Measurements from ENCODE around the gene MYLK2.
"Not testable (repeated sequence)": the region's sequence is repeated elsewhere in the genome, so short reads cannot be mapped to it uniquely, and the experiment has no call there.

MYLK2 gene

DNA sequence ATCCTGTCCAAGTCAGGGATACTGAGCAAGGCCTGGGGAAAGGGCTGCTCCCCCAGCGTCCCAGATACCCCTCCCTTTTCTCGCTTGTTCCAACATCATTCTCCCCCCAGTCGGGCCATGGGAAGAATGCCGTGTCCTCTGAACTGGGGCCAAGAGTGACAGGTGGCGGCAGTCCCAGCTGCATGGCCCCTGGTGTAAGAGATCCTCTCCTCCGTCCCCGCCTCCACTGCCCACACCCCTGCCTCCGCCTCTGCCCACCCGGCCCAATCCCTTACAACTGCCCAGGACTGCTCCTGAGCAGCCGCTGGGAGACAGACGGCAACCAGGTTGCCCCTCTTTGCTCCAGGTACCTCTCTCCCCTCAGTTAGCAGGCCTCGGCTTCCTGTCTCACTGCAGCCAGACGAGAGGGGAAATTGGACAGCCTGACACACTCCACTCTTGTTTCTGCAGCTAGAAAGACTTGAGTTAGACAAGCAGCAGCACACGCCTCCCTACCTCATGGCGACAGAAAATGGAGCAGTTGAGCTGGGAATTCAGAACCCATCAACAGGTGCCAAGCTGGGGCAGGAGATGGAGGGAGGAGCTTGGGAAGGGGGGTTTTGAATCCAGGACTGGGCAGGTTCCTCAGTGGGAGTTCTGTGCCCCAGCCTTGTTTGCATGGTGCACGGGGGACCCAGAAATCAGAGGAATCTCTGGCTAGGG is at the start of gene MYLK2:
Gene MYLK2, plus strand, starts transcription at position 274 of the 702 bp plus-strand sequence. Its CDS starts 225 bp downstream, at position 499.
- DNase-seq (ENCODE audit: low spot score), result no peak

DNA sequence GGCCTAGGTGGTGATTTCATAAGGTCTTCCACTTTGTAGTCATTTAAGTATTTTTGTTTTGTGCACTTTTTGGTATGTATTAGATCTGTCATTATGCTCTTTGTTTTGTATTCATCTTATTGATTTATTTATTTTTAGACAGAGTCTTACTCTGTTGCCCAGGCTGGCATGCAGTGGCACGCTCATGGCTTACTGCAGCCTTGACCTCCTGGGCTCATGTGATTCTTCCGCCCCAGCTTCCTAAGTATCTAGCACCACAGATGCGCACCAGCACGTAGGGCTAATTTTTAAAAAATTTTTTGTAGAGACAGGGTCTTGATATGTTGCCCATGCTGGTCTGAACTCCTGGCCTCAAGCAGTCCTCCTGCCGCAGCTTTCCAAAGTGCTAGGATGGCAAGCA is 49.5 kb upstream of the MYLK2 start:
- DNase-seq (ENCODE audit: low spot score), result no peak

DNA sequence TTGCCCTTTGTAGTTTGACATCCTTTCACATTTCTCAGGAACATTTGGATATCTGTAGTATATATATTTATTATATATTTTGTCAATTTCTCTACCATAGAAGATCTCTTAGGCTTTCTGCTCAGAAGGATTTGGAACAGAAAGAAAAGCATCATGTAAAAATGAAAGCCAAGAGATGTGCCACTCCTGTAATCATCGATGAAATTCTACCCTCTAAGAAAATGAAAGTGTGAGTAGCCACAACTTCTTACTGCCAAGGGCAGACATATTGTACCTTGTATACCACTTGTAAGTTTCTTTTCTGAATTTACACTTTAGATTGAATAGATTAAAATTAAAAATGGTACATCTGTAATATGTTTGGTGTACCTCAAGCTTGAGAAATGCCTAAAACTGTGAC is 48.9 kb upstream of the MYLK2 start:
- DNase-seq (ENCODE audit: low spot score), result no peak

DNA sequence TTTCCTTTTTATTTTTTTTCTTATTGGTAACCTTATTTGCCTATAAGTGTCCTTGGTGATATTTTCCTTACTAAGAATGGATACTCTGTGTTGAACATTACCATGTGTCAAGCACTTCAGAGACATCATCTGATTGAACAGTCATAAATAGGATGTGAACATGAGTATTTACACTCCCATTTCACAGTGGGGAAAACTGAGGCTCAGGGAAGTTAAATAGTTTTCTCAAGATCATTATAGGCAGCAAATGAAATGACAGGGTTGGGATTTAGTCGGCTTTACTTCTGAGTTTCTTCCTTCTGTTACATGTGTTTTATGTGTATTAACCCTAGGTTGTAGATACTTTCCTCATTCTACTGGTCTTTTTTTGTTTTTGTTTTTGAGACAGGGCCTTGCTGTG is 44.7 kb upstream of the MYLK2 start:
- no peak for DNase-seq (ENCODE audit: low spot score)

DNA sequence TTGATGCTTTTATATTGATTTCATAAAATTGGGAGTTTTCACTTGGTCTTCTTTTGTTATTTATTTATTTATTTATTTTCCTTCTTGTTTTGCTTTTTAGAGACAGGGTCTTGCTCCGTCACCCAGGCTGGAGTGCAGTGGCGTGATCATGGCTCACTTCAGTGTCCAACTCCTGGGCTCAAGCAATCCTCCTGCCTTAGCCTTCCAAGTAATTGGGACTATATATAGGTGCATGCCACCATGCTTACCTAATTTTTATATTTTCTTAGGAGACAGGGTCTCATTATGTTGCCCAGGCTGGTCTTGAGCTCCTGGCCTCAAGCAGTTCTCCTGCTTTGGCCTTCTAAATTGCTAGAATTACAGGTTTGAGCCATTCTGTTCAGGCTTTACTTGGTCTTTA is 38.3 kb upstream of the MYLK2 start:
- DNase-seq (ENCODE audit: low spot score), result no peak

DNA sequence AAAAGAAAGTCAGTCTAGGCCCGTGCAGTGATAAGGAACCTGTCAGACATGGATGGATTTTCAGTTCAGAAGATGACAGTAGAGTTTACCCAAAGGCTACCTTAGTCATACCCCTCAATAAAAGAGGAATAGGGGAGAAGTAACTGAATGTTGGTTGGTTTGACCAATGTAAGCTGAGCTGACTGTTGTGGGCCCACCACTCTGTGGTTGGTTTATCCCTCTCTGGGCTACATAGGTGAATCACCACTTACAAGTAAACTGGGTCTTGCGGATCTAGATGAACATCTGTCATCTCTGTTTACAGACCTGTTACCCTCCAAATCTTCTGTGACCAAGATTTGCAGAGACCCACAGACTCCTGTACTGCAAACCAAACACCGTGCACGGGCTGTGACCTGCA is 37.2 kb upstream of the MYLK2 start:
- no peak for DNase-seq (ENCODE audit: low spot score)

DNA sequence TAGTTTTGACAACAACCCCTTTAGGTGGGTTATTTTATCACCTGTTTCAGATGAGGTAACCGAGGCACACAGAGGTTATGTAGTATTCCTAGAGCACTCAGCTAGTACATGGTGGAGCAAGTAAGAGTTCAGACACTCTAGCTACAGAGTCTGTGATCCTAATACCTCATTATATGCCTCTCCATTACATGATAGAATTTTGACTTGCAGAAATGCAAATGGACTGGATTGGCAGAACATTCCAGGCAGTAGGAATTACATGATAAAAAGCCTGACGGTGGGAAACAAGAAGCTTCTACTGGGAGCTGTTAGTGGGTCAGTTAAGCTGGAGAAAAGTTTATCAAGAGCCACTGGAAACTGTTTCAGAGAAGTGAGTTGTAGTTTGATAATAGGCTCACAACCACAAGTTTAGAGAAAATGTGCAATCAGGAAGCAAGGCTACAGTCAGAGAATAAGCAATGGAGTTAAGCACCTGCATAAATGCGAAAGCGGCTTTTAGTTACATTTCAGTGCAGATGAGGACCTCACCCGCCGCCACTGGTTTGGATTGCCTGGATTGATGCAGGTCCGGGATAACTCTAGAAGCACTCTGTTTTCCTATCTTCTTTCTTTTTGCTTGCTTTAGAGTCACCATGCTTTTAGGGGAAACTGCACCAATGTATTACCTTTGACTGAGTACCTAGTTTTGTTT is 34.7 kb upstream of the MYLK2 start:
- no peak for DNase-seq (ENCODE audit: low spot score)

DNA sequence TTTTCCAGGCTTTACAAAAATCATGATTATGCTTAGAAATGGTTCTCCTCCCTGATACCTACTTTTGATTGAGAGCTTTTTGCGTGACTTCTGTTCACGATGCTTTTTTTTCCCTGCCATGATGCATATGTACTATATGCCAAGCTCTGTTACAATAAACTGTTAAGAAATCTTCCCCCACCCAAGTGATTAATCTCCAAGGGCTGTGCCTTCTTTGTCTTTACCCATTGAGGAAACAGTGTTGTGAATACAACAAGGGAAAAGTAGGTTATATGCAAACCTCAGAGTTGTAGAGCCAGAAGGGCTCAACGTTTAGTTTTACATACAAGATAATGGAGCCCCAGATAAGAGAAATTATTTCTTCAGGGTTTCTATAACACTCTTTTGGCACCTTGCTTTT is 34.1 kb upstream of the MYLK2 start:
- no peak for DNase-seq (ENCODE audit: low spot score)

DNA sequence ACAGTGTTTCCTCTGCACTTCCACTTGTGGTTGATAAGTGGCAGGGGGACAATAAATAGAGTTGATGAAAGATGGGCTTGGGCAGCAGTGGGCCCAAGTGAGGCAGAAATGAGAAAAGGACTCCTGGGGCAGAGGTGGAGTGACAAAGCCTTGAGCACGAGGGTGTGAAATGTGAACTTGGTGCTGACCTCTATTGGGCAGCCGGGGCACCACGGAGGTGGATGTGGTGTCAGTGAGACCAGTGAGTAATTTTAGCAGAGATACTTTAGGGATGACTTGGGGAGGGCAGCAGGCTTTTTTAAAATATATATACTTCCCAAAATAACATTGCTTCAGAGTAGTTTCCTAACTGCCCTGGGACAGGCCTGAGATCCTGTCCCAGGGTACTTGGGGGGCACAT is 30.6 kb upstream of the MYLK2 start:
- no peak for DNase-seq (ENCODE audit: low spot score)

DNA sequence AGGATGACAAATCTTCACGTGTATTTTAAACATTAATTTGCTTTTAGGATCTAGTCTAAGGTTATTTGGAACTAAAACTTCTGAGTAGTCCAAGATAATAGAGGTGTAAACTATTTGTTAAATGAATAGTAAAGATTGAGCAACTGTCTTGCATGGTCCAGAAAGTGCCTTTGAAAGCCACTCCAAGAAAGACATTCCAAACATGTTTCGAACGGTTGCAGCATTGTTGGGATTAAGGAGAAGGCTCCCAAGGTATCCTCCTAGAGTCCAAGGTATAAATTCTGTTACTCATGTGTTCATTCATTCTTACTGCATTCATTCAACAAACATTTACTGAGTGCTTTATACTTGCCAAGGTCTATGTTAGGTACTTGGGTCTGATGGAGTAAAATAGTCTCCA is 28.8 kb upstream of the MYLK2 start:
- no peak for DNase-seq (ENCODE audit: low spot score)

DNA sequence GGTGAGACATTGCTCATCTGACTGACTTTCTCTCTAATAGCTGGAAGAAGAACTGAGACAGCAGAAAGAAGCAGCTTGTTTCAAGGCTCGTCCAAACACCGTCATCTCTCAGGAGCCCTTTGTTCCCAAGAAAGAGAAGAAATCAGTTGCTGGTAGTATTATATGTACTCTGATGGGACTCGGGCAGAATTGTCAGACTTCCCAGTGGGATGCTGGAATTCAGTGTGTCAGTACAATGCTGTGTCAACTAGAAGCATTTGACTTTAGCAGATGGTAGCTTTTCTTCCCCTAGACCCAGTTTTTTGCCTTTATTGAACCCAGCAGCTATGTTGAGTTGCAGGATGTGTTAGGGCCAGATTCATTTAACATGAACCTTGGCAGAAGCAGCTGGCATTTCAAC is 21.8 kb upstream of the MYLK2 start:
- DNase-seq (ENCODE audit: low spot score), result no peak

DNA sequence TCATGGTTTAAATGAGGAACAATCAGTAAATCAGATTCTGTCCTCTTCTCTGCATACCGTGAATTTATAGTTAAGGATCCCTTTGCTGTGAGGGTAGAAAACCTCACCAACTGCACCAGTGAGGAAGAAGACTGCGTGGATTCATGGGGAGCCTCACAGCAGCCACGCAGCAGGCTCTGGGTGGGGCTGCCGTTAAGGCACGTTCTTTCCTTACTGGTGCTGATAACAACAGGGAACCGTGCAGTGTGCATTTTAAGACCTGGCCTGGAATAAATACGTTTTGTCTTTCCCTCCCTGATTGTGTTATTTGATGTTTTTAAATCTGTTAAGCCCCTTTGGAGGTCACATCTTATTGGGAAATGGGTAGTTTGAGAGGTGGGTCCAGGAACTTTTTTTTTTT is 17.6 kb upstream of the MYLK2 start:
- DNase-seq (ENCODE audit: low spot score), result no peak

DNA sequence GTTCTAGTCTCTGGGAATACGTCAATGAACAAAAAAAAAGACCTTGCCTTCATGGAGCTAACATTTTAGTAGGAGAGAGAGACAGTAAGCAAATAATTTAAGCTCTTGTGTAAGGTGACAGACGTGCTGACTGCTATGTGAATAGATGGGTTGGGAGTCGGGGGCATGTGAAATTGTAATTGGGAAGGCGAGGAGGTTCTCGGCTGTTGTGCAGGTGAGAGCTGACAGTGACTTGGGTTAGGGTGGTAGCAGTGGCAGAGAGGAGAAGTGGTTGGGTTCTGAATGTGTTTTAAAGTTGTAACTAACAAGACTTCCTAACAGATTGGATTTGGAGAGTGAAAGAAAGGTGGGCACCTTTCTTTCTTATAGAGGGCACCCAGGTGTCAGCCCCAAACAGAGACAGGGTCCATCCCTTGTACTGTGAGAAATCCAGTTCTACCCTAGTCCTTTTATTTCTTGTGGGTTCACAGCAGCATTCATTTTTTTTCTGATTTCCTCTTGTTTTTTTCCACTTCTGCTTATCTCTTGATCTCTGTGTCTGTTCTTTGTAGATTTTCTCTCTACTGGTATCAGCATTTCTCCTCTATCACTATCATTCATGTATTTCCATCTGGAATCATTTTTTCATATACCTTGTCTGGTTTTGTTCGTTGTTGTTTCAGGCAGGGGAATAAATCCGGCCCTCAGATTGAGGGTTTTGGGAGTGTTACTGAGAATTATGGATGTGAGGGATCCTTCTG is 15.4 kb upstream of the MYLK2 start:
- no peak for DNase-seq (ENCODE audit: low spot score)

DNA sequence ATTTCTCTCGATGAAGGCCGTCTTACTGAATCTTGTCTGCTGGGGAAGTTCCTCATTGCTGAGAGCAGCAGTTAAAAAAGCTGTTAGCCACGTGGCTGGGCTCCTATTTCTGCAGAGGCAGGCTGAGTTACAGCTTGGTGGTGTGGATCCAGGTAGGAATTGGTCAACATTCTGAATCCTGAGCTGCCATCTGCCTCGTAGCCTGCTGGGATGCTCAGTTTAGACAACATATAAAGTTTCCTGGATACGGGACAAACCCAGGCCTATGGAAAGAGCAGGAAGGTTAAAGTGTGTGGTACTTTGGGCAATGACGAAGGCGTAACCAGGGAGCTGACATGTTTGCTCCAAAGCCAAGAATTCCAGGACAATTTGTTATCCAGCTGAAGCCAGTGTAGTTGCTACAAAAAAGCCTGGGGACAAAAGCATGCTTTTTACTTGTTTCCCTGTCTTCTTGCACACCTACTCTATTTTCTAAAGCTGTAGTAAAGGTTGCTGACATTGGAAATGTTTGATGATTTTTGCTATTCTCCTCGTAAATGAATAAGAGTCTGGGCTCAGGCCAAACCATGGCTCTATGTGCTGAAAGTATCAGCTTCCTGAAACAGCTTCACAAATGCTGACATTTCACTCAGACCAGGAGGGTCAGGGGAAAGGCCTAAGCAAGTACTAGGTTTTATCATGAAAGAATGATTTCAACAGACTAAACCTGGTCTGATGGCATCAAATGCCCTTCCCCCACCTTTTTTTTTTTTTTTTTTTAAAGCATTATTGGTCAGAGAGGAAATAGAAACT is 12.4 kb upstream of the MYLK2 start:
- no peak for DNase-seq (ENCODE audit: low spot score)

DNA sequence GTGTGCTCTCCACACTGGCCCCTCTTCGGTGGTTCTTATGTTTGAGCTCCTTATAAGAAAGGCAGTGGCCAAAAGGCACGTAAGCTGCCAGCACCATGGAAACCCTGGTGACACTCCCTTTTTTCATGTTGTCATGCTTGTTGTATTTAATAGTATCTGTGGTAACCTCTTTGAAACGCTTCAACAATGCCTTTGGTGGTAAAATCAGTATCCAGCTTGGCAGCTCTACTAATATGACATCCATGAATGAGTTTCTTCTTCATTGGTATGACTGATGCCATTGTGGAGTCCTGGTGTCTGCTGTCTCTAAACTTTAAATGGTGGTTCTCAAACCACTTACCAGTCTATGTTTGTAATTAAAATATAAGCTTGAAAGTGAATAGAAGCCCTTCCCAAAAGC is 10.7 kb upstream of the MYLK2 start:
- no peak for DNase-seq (ENCODE audit: low spot score)

DNA sequence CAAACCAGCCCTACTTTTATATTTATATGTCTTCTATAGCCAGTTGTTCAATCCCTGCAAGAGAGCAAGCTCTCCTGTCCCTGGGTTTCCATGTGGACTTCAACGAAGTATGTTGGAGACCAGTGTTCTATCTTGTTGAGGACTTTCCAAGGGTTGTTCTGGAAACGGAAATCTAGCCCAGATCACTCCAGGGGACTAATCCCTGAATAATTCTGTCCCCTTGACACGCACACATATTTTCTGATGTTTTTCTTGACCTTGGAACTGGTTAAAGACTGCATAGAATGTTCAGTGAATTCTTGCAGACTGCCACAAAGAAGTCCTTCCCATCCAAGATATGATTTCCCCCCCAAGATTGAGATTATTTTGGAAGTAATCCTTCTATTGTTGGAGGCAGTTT is 9.5 kb upstream of the MYLK2 start:
- DNase-seq (ENCODE audit: low spot score), result no peak

DNA sequence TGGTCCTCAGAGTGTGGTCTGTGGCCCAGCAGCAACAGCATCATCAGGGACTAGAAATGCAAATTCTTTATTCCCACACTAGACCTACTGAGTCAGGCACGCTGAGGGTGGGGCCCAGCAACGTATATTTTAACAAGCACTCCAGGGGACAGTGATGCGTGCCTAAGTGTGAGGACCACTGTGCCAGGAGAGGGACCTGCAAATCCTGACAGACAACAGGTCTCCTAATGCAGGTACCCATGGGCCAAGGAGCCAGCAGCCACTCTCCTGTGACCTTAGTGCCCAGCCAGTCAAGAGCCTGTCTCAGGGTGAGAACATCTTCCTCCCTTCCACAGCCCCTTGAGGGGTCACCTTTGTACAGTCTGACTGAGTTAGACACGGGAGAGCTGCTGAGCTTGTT is 8.0 kb upstream of the MYLK2 start:
- DNase-seq (ENCODE audit: low spot score), result no peak

DNA sequence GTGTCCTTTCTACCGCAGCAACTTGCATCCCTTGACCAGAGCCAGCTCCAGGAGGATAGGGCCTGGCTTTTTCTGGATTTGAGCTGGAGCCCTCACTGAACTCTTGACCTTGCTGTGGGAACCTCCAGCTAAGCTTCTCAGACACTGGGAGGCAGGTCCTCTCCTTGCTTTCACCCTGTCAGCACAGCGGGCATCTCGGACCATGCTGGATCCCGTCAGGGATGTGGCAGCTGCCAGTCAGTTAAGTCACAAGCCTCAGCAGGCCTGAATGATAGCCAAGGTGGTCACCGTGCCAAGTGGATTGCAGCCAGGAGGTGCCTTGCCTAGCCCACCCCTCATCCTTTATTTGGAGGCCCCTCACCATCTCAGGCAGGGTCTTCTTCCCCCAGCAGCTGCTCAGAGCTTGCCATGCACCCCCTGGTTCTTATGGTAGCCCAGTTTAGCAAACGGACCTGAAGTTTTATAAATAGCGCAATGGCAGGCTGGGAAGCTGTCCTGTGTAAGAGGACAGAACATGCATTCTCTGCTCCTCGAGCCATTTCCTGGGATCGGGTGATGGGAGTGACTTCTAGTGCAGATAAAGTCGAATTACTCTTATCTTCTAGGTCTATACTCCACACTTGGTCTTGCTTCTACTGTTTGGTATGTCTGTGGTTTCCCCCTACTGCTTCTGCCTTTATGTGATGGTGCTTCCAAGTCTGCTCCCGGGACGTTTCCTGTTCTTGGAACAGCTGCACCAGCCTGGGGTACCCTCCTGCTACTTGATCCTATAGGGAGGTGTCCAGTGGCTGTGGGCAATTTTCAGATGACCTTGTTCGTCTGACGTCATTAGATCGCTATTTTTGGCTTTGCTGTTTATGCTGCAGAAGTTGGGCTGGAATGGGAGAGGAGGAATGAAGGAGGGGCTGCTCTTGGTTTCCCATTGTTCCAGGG is 7.1 kb upstream of the MYLK2 start:
- no peak for DNase-seq (ENCODE audit: low spot score)

DNA sequence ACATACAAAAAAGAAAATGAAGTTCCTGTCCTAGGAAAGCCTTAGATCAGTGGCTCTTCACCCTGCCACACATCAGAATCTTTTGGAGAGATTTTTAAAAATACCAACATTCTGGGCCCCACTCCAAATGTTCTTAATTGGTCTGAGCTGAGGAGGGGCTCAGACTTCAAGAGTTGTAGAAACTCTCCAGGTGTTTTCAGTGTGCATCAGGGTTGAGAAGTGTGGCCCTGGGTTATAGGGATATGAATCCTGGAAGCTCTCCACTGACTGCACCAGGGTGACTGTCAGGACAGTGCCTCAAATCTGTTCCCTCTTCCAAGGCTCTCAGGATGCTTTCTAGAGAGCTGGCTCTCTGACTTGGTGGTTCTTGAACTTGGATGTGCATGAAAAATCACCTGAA is 5.5 kb upstream of the MYLK2 start:
- DNase-seq (ENCODE audit: low spot score), result no peak

DNA sequence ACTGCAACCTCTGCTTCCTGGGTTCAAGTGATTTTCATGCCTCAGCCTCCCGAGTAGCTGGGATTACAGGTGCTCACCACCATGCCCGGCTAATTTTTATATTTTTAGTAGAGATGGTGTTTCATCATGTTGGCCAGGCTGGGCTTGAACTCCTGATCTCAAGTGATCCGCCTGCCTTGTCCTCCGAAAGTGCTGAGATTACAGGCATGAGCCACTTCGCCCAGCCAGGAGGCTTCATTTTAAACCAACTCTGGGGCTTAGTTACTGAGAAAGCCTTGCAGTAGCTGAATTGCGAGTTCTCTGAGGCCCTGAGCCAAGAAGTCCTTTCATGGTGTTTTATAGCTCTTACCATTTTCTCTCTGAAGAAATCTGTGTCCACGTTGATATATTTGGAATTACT is 5.0 kb upstream of the MYLK2 start:
- DNase-seq (ENCODE audit: low spot score), result not testable (repeated sequence)

DNA sequence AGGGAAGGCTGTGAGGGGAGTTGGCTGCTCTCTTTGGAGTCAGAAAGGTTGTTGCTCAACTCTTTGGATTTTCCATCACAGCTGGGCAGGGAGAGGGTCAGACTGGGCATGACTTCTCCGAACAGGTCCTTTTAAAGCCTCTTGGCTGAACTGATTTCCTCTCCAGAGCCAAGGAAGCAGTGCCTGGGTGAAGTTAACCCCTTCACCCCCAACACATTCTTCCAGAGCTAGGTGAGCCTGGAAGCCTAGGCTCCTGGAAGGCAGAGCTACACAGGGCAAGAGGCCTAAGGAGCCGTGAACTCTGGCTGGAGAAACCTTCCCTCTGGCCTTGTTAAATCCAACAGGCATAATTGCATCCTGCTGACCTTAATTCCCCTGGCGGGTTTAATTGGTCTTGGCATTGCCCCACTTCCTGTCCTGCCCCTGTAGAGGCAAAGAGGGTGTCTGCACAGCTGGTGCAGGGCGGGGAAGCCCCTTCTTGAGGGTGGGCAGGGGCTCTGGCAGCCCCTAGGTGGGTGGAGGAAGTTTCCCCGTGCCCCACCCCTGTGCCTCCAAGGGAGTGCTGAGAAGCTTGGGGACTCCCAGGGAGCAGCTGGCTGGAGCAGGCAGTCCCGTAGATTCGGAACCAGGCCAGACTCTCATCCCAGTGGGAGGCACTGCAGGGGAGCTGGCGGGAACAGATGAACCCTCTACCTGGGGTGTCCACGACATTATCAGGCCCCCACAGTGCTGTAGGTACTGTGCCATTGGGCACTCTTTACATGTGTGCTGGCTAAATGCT is 3.6 kb upstream of the MYLK2 start:
- no peak for DNase-seq (ENCODE audit: low spot score)

Measured in HuH-7.5 (cell line).